RWPE2 (cell line): Measurements from ENCODE around the gene KCND1.

Source experiments
- ATAC-seq: fragments of 200-7000 bp; cut with Tn5 transposase; 3 replicates; pipeline ENCODE4 v1.9.1; 2021; ENCODE audit warnings: low read depth
- DNase-seq: peaks from one replicate; pipeline ENCODE4 v3.0.0-alpha.2; 2020; ENCODE audit warnings: low spot score
- H3K27ac ChIP-seq: fragments of 450-650 bp; 2 replicates; pipeline ENCODE4 v1.5.1; 2017; ENCODE audit warnings: mild to moderate bottlenecking; ENCODE audit not compliant: poor library complexity, severe bottlenecking
- H3K27me3 ChIP-seq: fragments of 250-450 bp; sonication (Bioruptor Pico); 2 replicates; pipeline ENCODE4 v1.5.1; 2021; ENCODE audit warnings: mild to moderate bottlenecking, moderate library complexity; ENCODE audit not compliant: insufficient read depth, poor library complexity, severe bottlenecking
- H3K36me3 ChIP-seq: fragments of 250-450 bp; sonication (Bioruptor Pico); 2 replicates; pipeline ENCODE4 v1.5.1; 2020; ENCODE audit warnings: low read depth, mild to moderate bottlenecking, moderate library complexity
- H3K4me1 ChIP-seq: fragments of 250-450 bp; sonication (Bioruptor Pico); 2 replicates; pipeline ENCODE4 v1.5.1; 2021; ENCODE audit warnings: mild to moderate bottlenecking, moderate library complexity; ENCODE audit not compliant: insufficient read depth, poor library complexity, severe bottlenecking
- H3K4me3 ChIP-seq: fragments of 250-450 bp; sonication (Bioruptor Pico); 2 replicates; pipeline ENCODE4 v1.5.1; 2021; ENCODE audit warnings: mild to moderate bottlenecking, moderate library complexity; ENCODE audit not compliant: severe bottlenecking
- H3K9me3 ChIP-seq: fragments of 250-450 bp; sonication (Bioruptor Pico); 2 replicates; pipeline ENCODE4 v1.5.1; 2021; ENCODE audit warnings: mild to moderate bottlenecking, moderate library complexity; ENCODE audit not compliant: severe bottlenecking
- TF ChIP-seq, protein P1 (sequence below): fragments of 450-650 bp; IDR thresholded peaks from one replicate; pipeline ENCODE4 v1.5.1; 2017; ENCODE audit warnings: mild to moderate bottlenecking, moderate library complexity; ENCODE audit not compliant: poor library complexity, severe bottlenecking

KCND1 gene

DNA sequence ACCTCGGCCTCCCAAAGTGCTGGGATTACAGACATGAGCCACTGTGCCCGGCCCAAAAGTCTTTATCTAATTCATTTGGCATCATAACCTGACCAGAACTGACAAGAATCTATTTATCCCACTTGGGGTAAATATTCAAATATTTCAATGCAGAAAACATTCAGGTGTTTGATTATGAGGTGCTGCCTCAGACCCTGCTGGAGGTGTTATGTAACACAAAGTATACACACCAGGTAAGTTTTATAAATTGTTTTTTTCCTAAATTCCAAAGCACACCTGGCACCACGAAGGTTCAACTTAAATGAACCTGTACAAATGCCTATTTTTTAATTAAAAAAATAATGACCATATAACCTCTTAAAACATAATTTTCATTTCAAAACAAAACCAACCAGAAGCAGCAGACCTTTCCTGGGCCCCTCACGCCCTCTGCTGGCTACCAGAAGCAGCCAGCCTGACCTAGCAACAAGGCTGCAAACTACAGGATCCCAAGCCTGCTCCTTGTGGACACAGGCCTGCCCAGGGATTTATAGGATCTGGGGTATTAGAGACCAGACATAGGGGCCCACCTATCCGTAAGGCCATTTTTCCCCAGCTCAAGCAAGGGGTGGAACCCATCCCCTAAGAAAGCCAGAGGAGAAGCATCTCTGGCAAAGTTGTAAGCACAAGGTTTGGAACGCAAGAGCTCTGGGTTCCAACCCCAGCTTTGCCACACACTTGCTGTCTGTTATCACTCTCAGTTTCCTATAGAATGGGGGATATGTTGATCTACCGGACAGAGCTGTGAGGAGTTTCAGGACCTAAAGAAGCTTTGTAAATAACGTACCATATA lies 25.9 kb downstream of the KCND1 start:
- Histone ChIP-seq H3K27ac (no peak overlapping the region), H3K27me3 (no peaks in the 10 kb centered on the region), H3K4me3 (no peak overlapping the region), H3K4me1 (no peaks in the 10 kb centered on the region), H3K36me3 (peaks cover 7% of the 10 kb centered on the region; the same call in 1 of the 2 replicates), H3K9me3 (no peaks in the 10 kb centered on the region)
- TF ChIP-seq, protein P1, sequence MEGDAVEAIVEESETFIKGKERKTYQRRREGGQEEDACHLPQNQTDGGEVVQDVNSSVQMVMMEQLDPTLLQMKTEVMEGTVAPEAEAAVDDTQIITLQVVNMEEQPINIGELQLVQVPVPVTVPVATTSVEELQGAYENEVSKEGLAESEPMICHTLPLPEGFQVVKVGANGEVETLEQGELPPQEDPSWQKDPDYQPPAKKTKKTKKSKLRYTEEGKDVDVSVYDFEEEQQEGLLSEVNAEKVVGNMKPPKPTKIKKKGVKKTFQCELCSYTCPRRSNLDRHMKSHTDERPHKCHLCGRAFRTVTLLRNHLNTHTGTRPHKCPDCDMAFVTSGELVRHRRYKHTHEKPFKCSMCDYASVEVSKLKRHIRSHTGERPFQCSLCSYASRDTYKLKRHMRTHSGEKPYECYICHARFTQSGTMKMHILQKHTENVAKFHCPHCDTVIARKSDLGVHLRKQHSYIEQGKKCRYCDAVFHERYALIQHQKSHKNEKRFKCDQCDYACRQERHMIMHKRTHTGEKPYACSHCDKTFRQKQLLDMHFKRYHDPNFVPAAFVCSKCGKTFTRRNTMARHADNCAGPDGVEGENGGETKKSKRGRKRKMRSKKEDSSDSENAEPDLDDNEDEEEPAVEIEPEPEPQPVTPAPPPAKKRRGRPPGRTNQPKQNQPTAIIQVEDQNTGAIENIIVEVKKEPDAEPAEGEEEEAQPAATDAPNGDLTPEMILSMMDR: peak; percentile 69
- ATAC-seq (peak; percentile 72; the same call in 2 of the 3 replicates), DNase-seq (no peak)

DNA sequence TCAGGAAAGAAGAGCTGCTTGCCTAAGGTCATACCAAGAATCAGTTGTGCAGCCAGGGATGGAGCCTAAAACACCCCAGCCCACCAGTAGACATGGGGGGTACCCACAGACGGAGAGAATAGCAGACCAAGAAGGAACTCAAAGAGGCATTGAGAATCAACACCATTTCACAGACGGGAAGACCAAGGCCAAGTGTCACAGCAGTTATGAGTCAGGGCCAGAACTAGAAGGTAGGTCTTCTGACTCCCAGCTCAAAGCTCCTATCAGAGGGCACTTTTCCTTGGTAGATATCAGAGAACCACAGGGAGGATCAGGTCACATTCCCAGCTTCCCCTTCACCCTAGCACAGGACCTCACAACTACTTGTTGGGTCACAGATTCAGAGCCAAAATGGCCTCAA lies 28.7 kb downstream of the KCND1 start:
- ATAC-seq (no peak), DNase-seq (no peak)
- H3K4me1 ChIP-seq: no peaks in the 10 kb centered on the region
- no peaks in the 10 kb centered on the region for H3K9me3 ChIP-seq
- H3K4me3 ChIP-seq: no peak overlapping the region
- peaks cover 7% of the 10 kb centered on the region; the same call in 1 of the 2 replicates for H3K36me3 ChIP-seq
- no peak overlapping the region for H3K27ac ChIP-seq
- TF ChIP-seq, protein P1: no peak
- H3K27me3 ChIP-seq: no peaks in the 10 kb centered on the region

DNA sequence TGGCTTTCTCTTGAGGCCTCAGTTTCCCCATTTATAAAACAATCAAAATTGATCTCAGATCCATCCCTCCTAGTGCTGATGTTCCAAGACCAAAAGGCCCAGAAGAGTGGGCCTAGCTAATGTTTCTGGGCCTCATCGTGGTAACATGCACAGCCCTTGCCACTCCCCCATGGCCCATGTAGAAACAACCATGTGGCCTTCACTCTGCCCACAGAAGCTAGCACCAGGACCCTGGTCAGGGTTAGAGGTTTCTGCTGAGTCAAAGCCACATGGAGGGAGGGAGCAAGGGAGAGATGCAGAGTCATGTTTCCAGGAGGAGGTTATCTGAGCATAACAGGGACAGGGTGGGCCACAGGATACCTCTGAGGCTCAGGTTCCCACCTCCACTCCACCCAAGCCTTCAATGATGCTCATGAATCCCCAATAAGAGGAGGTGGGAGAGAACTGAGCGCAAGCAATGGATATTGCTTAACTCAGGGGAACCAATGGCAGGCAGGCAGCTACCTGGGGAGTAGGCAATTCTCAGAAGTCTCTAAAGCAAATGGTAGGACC lies 31.2 kb downstream of the KCND1 start:
- TF ChIP-seq, protein P1: no peak
- Histone ChIP-seq H3K27ac (no peak overlapping the region), H3K9me3 (no peaks in the 10 kb centered on the region), H3K4me3 (no peak overlapping the region), H3K36me3 (peaks cover 7% of the 10 kb centered on the region; the same call in 1 of the 2 replicates), H3K27me3 (no peaks in the 10 kb centered on the region), H3K4me1 (no peaks in the 10 kb centered on the region)
- DNase-seq (no peak), ATAC-seq (no peak)

DNA sequence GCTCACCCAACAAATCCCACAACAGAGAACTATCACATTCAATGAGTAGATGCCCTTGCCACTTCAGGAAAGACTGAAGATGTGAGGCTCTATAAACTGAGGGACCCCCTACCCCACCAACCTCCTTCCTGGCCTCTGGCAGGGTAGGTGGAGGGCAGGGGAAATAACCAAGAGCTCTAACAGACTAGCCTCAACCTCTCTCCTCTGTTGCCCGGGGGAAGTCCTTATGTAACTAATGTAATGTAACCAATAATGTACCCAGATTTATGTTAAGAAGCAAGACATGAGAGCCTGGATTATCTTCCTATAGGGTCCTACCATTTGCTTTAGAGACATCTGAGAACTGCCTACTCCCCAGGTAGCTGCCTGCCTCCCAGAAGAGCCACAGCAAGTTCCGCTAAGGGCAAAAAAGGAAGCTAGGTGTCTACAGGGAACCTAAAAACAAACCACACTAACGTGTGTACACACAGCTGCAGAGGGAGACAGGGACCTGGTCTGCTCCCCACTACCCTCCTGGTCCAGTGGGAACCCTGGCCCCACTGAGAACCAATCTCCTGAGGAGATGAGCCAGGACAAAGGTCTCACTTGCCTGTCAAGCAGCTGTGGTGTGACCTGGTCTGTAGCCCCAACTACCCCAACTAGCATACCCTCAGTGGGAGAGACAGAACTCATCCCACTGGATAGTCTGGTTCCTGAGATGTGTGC lies 32.0 kb downstream of the KCND1 start:
- Histone ChIP-seq H3K27ac (no peak overlapping the region), H3K36me3 (peaks cover 7% of the 10 kb centered on the region; the same call in 1 of the 2 replicates), H3K4me3 (no peak overlapping the region), H3K9me3 (no peaks in the 10 kb centered on the region), H3K4me1 (no peaks in the 10 kb centered on the region), H3K27me3 (no peaks in the 10 kb centered on the region)
- TF ChIP-seq, protein P1: no peak
- ATAC-seq (no peak), DNase-seq (no peak)
